Mesenchymal stem cell (in vitro differentiated cells and primary cell): ENCODE measurements around the gene RUNX1.

Experiments
- DNase-seq: peaks from one replicate; pipeline ENCODE4 v3.0.0-alpha.2; 2013
- H2AFZ ChIP-seq: one replicate; pipeline ENCODE4 v1.6.1; 2013; ENCODE audit warnings: low read depth, mild to moderate bottlenecking, control low read depth, inconsistent platforms, low read length, moderate library complexity
- H2AK5ac ChIP-seq: 2 replicates; pipeline ENCODE4 v1.6.1; 2013; ENCODE audit warnings: low read length, moderate library complexity, mild to moderate bottlenecking, inconsistent platforms; ENCODE audit not compliant: severe bottlenecking
- H2BK120ac ChIP-seq: one replicate; pipeline ENCODE4 v1.6.1; 2013; ENCODE audit warnings: low read depth, mild to moderate bottlenecking, inconsistent platforms, low read length, moderate library complexity
- H2BK12ac ChIP-seq, 2 experiments: one replicate each; pipeline ENCODE4 v1.6.1; 2013; ENCODE audit warnings: inconsistent platforms in 2 of 2, low read length in 2 of 2, mild to moderate bottlenecking in 2 of 2, moderate library complexity in 2 of 2, control low read depth in 1 of 2
- H2BK15ac ChIP-seq: one replicate; pipeline ENCODE4 v1.6.1; 2013; ENCODE audit warnings: mild to moderate bottlenecking, low read depth, inconsistent platforms; ENCODE audit not compliant: poor library complexity, severe bottlenecking
- H2BK5ac ChIP-seq: 2 replicates; pipeline ENCODE4 v1.6.1; 2013; ENCODE audit warnings: low read depth, mild to moderate bottlenecking, low read length, control low read depth, inconsistent platforms; ENCODE audit not compliant: poor library complexity, severe bottlenecking
- H3K14ac ChIP-seq, 2 experiments: one replicate each; pipeline ENCODE4 v1.6.1; 2013; ENCODE audit warnings: inconsistent platforms in 2 of 2, low read length in 2 of 2, control low read depth in 1 of 2, mild to moderate bottlenecking in 1 of 2, moderate library complexity in 1 of 2
- H3K18ac ChIP-seq, 2 experiments: one replicate each; pipeline ENCODE4 v1.6.1; 2013; ENCODE audit warnings: inconsistent platforms in 2 of 2, low read length in 2 of 2, control low read depth in 1 of 2, low read depth in 1 of 2, mild to moderate bottlenecking in 1 of 2
- H3K23ac ChIP-seq, 2 experiments: one replicate each; pipeline ENCODE4 v1.6.1; 2013; ENCODE audit warnings: inconsistent platforms in 2 of 2, low read length in 2 of 2, mild to moderate bottlenecking in 2 of 2, moderate library complexity in 2 of 2, control low read depth in 1 of 2
- H3K27ac ChIP-seq: 2 replicates; pipeline ENCODE4 v1.5.1; 2013; ENCODE audit warnings: mild to moderate bottlenecking, moderate library complexity, low read length, control low read depth, inconsistent platforms; ENCODE audit not compliant: poor library complexity, severe bottlenecking
- H3K27me3 ChIP-seq, 2 experiments: 2 replicates each; pipeline versions ENCODE4 v1.6.1 to v1.7.0; 2013; ENCODE audit warnings: low read length in 2 of 2, mild to moderate bottlenecking in 2 of 2, moderate library complexity in 2 of 2, control low read depth in 1 of 2, inconsistent platforms in 1 of 2; ENCODE audit not compliant: control insufficient read depth in 1 of 2, insufficient read depth in 1 of 2
- H3K36me3 ChIP-seq, 2 experiments: 2 replicates each; pipeline versions ENCODE4 v1.6.1 to v1.7.0; 2013; ENCODE audit warnings: low read length in 2 of 2, control low read depth in 1 of 2, inconsistent platforms in 1 of 2, low read depth in 1 of 2, mild to moderate bottlenecking in 1 of 2; ENCODE audit not compliant: insufficient read depth in 2 of 2, control insufficient read depth in 1 of 2
- H3K4ac ChIP-seq, 2 experiments: one replicate each; pipeline ENCODE4 v1.6.1; 2013; ENCODE audit warnings: inconsistent platforms in 2 of 2, low read length in 2 of 2, mild to moderate bottlenecking in 2 of 2, moderate library complexity in 2 of 2, control low read depth in 1 of 2, low read depth in 1 of 2
- H3K4me1 ChIP-seq: 2 replicates; pipeline ENCODE4 v1.6.1; 2013; ENCODE audit warnings: low read depth, low read length, control low read depth; ENCODE audit not compliant: control insufficient read depth, insufficient read depth
- H3K4me2 ChIP-seq: 2 replicates; pipeline ENCODE4 v1.6.1; 2013; ENCODE audit warnings: low read length, mild to moderate bottlenecking, inconsistent platforms; ENCODE audit not compliant: poor library complexity, severe bottlenecking
- H3K4me3 ChIP-seq, 2 experiments: 2 replicates each; pipeline versions ENCODE4 v1.5.1 to v1.7.0; 2013; ENCODE audit warnings: low read length in 2 of 2, mild to moderate bottlenecking in 2 of 2, control low read depth in 1 of 2, low read depth in 1 of 2; ENCODE audit not compliant: insufficient read depth in 1 of 2
- H3K79me1 ChIP-seq: replicated peaks from 2 replicates; pipeline ENCODE4 v1.6.1; 2013; ENCODE audit warnings: mild to moderate bottlenecking, control low read depth, low read length, inconsistent platforms; ENCODE audit not compliant: poor library complexity, severe bottlenecking
- H3K9ac ChIP-seq: 2 replicates; pipeline ENCODE4 v1.7.0; 2013; ENCODE audit warnings: mild to moderate bottlenecking, low read length, moderate library complexity
- H3K9me3 ChIP-seq: 2 replicates; pipeline ENCODE4 v1.7.0; 2013; ENCODE audit warnings: mild to moderate bottlenecking, low read length; ENCODE audit not compliant: control insufficient read depth
- H4K8ac ChIP-seq: one replicate; pipeline ENCODE4 v1.6.1; 2013; ENCODE audit warnings: inconsistent platforms, mild to moderate bottlenecking, low read length, moderate library complexity
- H4K91ac ChIP-seq: one replicate; pipeline ENCODE4 v1.6.1; 2013; ENCODE audit warnings: mild to moderate bottlenecking, low read length, inconsistent platforms
- WGBS: methylation state at CpG from one replicate; pipeline ENCODE4 v1.1.7; 2013; ENCODE audit warnings: mixed read lengths; 5-methylcytosine and 5-hydroxymethylcytosine counted together

Gene RUNX1

GRCh38 chr21:35051287-35051818 is 2.3 kb upstream of the RUNX1 start:
- WGBS = 5% methylated on average over 12 of the region's 12 CpGs
- DNase-seq = peak; percentile 90

GRCh38 chr21:35050348-35051286 is 1.5 kb upstream of the RUNX1 start:
- Histone ChIP-seq H3K9ac (peak overlapping the region; percentile 51), H3K4me3 (no peak overlapping the region), H3K4me2 (no peak overlapping the region), H2AK5ac (no peak overlapping the region), H3K23ac (no peak overlapping the region), H2BK5ac (no peak overlapping the region), H3K36me3 (no peaks in the 10 kb centered on the region), H3K79me1 (peaks cover 3% of the 10 kb centered on the region), H2BK120ac (peak overlapping the region; percentile 71), H3K9me3 (no peaks in the 10 kb centered on the region), H2BK12ac (peak overlapping the region; percentile 73 to 90), H3K4me1 (peaks cover 15% of the 10 kb centered on the region), H3K14ac (no peak overlapping the region), H4K91ac (no peak overlapping the region), H3K27ac (no peak overlapping the region), H3K4ac (peak overlapping the region; percentile 8 to 60), H2BK15ac (no peak overlapping the region), H4K8ac (peak overlapping the region; percentile 48), H3K27me3 (no peaks in the 10 kb centered on the region), H3K18ac (peak overlapping the region; percentile 9 to 56), H2AFZ (peak overlapping the region; percentile 29)
- 66% methylated on average over 11 of the region's 15 CpGs for WGBS
- DNase-seq = peak; percentile 29

More at GRCh38 chr21:35051287-35051818, 2.3 kb upstream of the RUNX1 start:
- Histone ChIP-seq H3K79me1 (no peaks in the 10 kb centered on the region), H4K8ac (peak overlapping the region; percentile 48), H4K91ac (no peak overlapping the region), H3K4me3 (no peak overlapping the region), H3K9ac (peak overlapping the region; percentile 51), H2AK5ac (no peak overlapping the region), H3K4me1 (peaks cover 13% of the 10 kb centered on the region), H3K9me3 (no peaks in the 10 kb centered on the region), H2BK5ac (no peak overlapping the region), H2BK12ac (peak overlapping the region in 1 of 2 experiments; percentile 71), H3K36me3 (no peaks in the 10 kb centered on the region), H3K4me2 (no peak overlapping the region), H3K23ac (no peak overlapping the region), H3K27ac (no peak overlapping the region), H2BK15ac (peak overlapping the region; percentile 26), H3K14ac (no peak overlapping the region), H3K4ac (peak overlapping the region; percentile 1 to 60), H2BK120ac (peak overlapping the region; percentile 71), H3K27me3 (no peaks in the 10 kb centered on the region), H2AFZ (peak overlapping the region; percentile 29), H3K18ac (peak overlapping the region in 1 of 2 experiments; percentile 39)

DNA sequence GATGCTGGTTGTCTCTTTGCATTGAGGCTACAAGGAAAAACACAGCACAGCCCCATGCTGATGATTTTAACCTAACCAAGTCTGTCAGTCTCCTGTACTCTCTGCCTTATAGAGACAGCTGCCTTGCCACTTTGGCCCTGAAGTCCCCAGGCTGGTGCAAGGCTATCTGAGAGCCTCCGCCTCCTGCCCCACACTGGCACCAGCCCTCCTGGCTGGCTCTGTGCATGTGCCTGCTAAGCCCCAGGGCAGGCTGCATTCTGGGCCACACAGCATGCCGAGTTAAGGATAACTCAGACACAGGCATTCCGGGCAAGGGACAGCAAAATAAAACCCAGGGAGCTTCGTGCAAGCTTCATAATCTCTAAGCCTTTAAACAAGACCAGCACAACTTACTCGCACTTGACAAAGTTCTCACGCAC is 910 bp downstream of the RUNX1 start:
- Histone ChIP-seq H3K79me1 (peaks cover 12% of the 10 kb centered on the region), H3K4me2 (peak overlapping the region; percentile 72), H2AK5ac (no peak overlapping the region), H3K4me3 (peak overlapping the region in 1 of 2 experiments; percentile 66), H3K9ac (peak overlapping the region; percentile 84), H3K4ac (peak overlapping the region; percentile 49 to 89), H2BK5ac (peak overlapping the region; percentile 2), H3K18ac (peak overlapping the region; percentile 88 to 93), H3K23ac (no peak overlapping the region), H2BK120ac (no peak overlapping the region), H3K14ac (peak overlapping the region in 1 of 2 experiments; percentile 56), H2BK12ac (peak overlapping the region; percentile 18 to 95), H3K9me3 (no peaks in the 10 kb centered on the region), H2BK15ac (peak overlapping the region; percentile 39), H2AFZ (no peak overlapping the region), H3K4me1 (peaks cover 13% of the 10 kb centered on the region), H3K36me3 (no peaks in the 10 kb centered on the region), H3K27ac (peak overlapping the region; percentile 86), H3K27me3 (no peaks in the 10 kb centered on the region), H4K8ac (peak overlapping the region; percentile 77), H4K91ac (peak overlapping the region; percentile 95)
- peak; percentile 81 for DNase-seq
- 68% methylated on average over 6 of the region's 6 CpGs for WGBS

GRCh38 chr21:35046880-35047229 is 2.2 kb downstream of the RUNX1 start:
- no peak overlapping the region for H2BK15ac ChIP-seq
- H4K8ac ChIP-seq = peak overlapping the region; percentile 97
- no peak overlapping the region for H2AK5ac ChIP-seq
- peaks cover 18% of the 10 kb centered on the region for H3K79me1 ChIP-seq
- no peak overlapping the region for H3K23ac ChIP-seq
- peak overlapping the region; percentile 74 for H2BK120ac ChIP-seq
- peak overlapping the region; percentile 86 for H3K27ac ChIP-seq
- H3K14ac ChIP-seq = peak overlapping the region in 1 of 2 experiments; percentile 94
- H2BK5ac ChIP-seq = no peak overlapping the region
- 41% methylated on average over 5 of the region's 8 CpGs for WGBS
- no peaks in the 10 kb centered on the region for H3K36me3 ChIP-seq
- peak overlapping the region; percentile 23 to 98 for H2BK12ac ChIP-seq
- H3K4ac ChIP-seq = peak overlapping the region; percentile 68 to 91
- H4K91ac ChIP-seq = peak overlapping the region; percentile 62
- H3K4me2 ChIP-seq = peak overlapping the region; percentile 72
- no peak for DNase-seq
- H2AFZ ChIP-seq = no peak overlapping the region
- peak overlapping the region; percentile 34 to 69 for H3K18ac ChIP-seq
- H3K9ac ChIP-seq = peak overlapping the region; percentile 84
- peak overlapping the region in 1 of 2 experiments; percentile 66 for H3K4me3 ChIP-seq
- H3K9me3 ChIP-seq = no peaks in the 10 kb centered on the region
- no peaks in the 10 kb centered on the region for H3K27me3 ChIP-seq
- H3K4me1 ChIP-seq = peaks cover 13% of the 10 kb centered on the region
